Activated naive CD4-positive, alpha-beta T cell treated with anti-CD3 and anti-CD28 coated beads, Interleukin-2, amount 10 ng/mL, durations not matched to agents 7 days and 5 days (primary cell): Measurements from ENCODE around the gene NPHS1.

Experiments
- CTCF ChIA-PET: fragments of 350-600 bp; sonication (Branson Sonifier 250); formaldehyde crosslinking; loops from one replicate; lab custom pipeline; 2021; ENCODE audit warnings: antibody characterized with exemption; lab: Charles Lee
- DNase-seq: peaks from one replicate; pipeline ENCODE4 v3.0.0-alpha.2; 2020
- H3K27ac Mint-ChIP-seq: one replicate; pipeline ENCODE4 v1.8.0; 2021; ENCODE audit warnings: mild to moderate bottlenecking, moderate library complexity, mixed read lengths
- H3K27me3 Mint-ChIP-seq: one replicate; pipeline ENCODE4 v1.8.0; 2021; ENCODE audit warnings: mild to moderate bottlenecking, mixed read lengths
- H3K36me3 Mint-ChIP-seq: one replicate; pipeline ENCODE4 v1.8.0; 2021; ENCODE audit warnings: mixed read lengths
- H3K4me1 Mint-ChIP-seq: one replicate; pipeline ENCODE4 v1.8.0; 2021; ENCODE audit warnings: mixed read lengths
- H3K4me3 Mint-ChIP-seq: one replicate; pipeline ENCODE4 v1.8.0; 2021; ENCODE audit warnings: mild to moderate bottlenecking, moderate library complexity, mixed read lengths
- H3K9me3 Mint-ChIP-seq: one replicate; pipeline ENCODE4 v1.8.0; 2021; ENCODE audit warnings: mixed read lengths

Gene NPHS1

DNA sequence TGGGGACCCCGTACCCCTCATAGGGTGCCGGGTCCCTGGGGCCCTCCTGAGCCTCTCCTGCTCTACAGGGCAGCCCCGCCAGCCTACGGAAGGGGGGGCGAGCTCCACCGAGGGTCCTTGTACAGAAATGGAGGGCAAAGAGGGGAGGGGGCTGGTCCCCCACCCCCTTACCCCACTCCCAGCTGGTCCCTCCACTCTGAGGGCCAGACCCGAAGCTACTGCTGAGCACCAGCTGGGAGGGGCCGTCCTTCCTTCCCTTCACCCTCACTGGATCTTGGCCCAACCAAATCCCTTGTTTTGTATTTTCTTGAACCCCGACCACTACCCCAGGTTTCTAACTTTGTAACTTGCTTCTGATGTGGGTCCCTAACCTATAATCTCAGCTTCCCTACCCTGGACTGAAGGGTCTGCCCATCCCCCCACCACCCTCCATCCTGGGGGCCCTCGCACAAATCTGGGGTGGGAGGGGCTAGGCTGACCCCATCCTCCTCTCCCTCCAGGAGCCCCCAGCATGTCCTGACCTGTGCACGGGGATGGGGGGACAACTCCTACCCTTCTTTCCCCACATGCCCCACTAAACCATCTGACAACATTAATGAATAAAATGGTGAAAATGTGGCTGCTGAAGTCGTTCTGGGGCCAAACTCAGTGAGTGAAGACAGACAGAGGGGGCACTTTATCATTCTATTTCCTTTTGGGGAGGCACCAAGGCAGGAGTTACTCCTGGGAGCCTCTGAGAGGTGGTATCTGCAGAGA is 63.9 kb downstream of the NPHS1 start:
- DNase-seq = no peak
- H3K4me3 Mint-ChIP-seq = no peak overlapping the region
- H3K4me1 Mint-ChIP-seq = no peaks in the 10 kb centered on the region
- H3K36me3 Mint-ChIP-seq = peaks cover 8% of the 10 kb centered on the region
- CTCF ChIA-PET = interaction anchor here (0.6 to 1.5 kb wide), 2 partner anchors 12 to 194 kb away, joined by 3 to 4 read pairs; no protein-coding TSS in a partner anchor
- no peaks in the 10 kb centered on the region for H3K27me3 Mint-ChIP-seq
- no peaks in the 10 kb centered on the region for H3K9me3 Mint-ChIP-seq
- H3K27ac Mint-ChIP-seq = no peak overlapping the region

GRCh38 chr19:35787227-35787799 is 65.0 kb downstream of the NPHS1 start:
- Mint-ChIP-seq H3K27me3 (no peaks in the 10 kb centered on the region), H3K4me1 (no peaks in the 10 kb centered on the region), H3K36me3 (peaks cover 16% of the 10 kb centered on the region), H3K27ac (no peak overlapping the region), H3K4me3 (no peak overlapping the region), H3K9me3 (no peaks in the 10 kb centered on the region)
- DNase-seq = no peak
- CTCF ChIA-PET = interaction anchor here (1.1 kb wide), 1 partner anchor 40 kb away, joined by 3 read pairs; no protein-coding TSS in a partner anchor

GRCh38 chr19:35786299-35787160 is 65.8 kb downstream of the NPHS1 start:
- Mint-ChIP-seq H3K4me1 (no peaks in the 10 kb centered on the region), H3K4me3 (no peak overlapping the region), H3K27ac (no peak overlapping the region), H3K9me3 (no peaks in the 10 kb centered on the region), H3K27me3 (no peaks in the 10 kb centered on the region), H3K36me3 (peaks cover 19% of the 10 kb centered on the region)
- no peak for DNase-seq
- CTCF ChIA-PET = interaction anchor here (1.1 kb wide), 1 partner anchor 39 kb away, joined by 3 read pairs; no protein-coding TSS in a partner anchor

DNA sequence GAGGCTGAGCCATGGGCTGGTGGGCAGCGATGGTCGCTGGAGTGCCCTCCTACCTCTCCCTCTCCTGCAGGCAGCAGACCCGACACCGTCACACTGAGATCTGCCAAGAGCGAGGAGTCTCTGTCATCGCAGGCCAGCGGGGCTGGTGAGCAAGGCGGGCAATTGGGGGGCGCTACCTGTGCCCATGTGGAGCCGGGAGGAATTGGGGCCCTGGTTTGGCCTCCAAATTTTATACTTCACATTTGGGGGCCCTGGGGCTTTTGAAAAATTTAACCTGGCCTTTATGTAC is 67.0 kb downstream of the NPHS1 start:
- Mint-ChIP-seq H3K36me3 (peaks cover 25% of the 10 kb centered on the region), H3K27ac (no peak overlapping the region), H3K4me3 (no peak overlapping the region), H3K4me1 (no peaks in the 10 kb centered on the region), H3K9me3 (no peaks in the 10 kb centered on the region), H3K27me3 (no peaks in the 10 kb centered on the region)
- CTCF ChIA-PET = no interaction called here
- DNase-seq = no peak

GRCh38 chr19:35784503-35785338 is 67.6 kb downstream of the NPHS1 start:
- no peak overlapping the region for H3K4me3 Mint-ChIP-seq
- H3K9me3 Mint-ChIP-seq = no peaks in the 10 kb centered on the region
- no peaks in the 10 kb centered on the region for H3K4me1 Mint-ChIP-seq
- no peak overlapping the region for H3K27ac Mint-ChIP-seq
- no peak for DNase-seq
- H3K27me3 Mint-ChIP-seq = no peaks in the 10 kb centered on the region
- peaks cover 29% of the 10 kb centered on the region for H3K36me3 Mint-ChIP-seq
- CTCF ChIA-PET = no interaction called here

DNA sequence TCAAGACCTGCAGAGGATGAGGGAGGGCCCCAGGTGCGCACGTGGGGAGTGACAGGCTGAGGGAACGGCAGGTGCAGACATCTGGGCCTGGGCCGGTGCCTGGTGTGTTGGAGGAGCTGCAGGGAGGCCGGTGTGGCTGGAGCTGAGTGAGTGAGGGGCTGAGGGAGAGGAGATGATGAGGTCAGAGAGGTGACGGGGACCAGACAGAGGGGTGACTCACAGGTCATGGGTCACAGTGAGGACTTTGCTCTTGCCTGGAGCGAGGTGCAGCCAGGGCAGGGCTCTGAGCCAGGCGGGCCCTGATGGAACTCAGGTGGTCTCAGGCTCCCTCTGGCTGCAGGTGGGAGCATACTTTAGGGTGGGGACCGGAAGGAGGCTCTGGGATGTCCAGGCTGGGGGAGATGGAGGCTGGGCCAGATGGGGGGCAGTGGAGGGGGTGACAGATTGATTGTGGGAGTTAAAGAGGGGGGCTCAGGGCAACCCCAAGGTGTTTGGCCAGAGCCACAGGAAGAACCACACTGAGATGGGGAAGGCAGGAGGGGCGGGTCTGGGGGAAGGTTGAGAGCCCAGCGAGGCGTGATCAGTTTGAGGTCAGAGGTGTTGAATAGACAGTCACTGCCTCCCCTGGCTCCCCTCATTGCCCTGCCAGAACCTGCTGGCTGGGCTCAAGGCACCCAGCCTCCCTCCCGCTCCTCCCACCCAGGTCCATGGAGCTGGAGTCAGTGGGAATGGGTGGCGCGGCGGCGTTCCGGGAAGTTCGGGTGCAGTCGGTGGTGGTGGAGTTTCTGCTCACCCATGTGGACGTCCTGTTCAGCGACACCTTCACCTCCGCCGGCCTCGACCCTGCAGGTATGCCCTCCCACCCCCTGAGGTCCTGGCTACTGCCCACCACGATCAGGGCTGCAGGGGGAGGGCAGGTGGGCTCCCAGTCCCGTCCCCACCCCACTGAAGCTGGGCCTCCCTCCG is 68.6 kb downstream of the NPHS1 start:
- Mint-ChIP-seq H3K27me3 (no peaks in the 10 kb centered on the region), H3K36me3 (peaks cover 34% of the 10 kb centered on the region), H3K4me1 (no peaks in the 10 kb centered on the region), H3K9me3 (no peaks in the 10 kb centered on the region), H3K27ac (no peak overlapping the region), H3K4me3 (no peak overlapping the region)
- CTCF ChIA-PET = no interaction called here
- no peak for DNase-seq

- Mint-ChIP-seq H3K27me3 (no peaks in the 10 kb centered on the region), H3K4me3 (no peak overlapping the region), H3K4me1 (peaks cover 3% of the 10 kb centered on the region), H3K9me3 (no peaks in the 10 kb centered on the region), H3K36me3 (peaks cover 42% of the 10 kb centered on the region), H3K27ac (no peak overlapping the region)
- DNase-seq = no peak
- CTCF ChIA-PET = no interaction called here
Measured at GRCh38 chr19:35782589-35782988, 69.7 kb downstream of the NPHS1 start.

- H3K27me3 Mint-ChIP-seq = no peaks in the 10 kb centered on the region
Measured at GRCh38 chr19:35781650-35782049, 70.7 kb downstream of the NPHS1 start.

DNA sequence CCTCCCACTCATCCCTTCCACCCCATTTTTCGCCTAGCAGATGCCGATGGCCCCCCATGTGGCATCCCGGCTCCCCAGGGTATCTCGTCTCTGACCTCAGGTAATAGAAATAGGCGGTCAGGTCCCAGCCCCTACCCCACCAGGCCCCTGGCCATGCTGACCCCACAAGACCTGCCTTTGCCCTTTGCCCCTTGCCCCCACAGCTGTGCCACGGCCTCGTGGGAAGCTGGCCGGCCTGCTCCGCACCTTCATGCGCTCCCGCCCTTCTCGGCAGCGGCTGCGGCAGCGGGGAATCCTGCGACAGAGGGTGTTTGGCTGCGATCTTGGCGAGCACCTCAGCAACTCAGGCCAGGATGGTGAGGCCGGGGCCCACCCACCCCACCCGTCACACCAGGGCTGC is 71.6 kb downstream of the NPHS1 start:
- Mint-ChIP-seq H3K27ac (no peak overlapping the region), H3K4me1 (peaks cover 18% of the 10 kb centered on the region), H3K36me3 (peaks cover 46% of the 10 kb centered on the region), H3K4me3 (no peak overlapping the region), H3K27me3 (no peaks in the 10 kb centered on the region), H3K9me3 (no peaks in the 10 kb centered on the region)
- CTCF ChIA-PET = no interaction called here
- DNase-seq = no peak

More at GRCh38 chr19:35781650-35782049, 70.7 kb downstream of the NPHS1 start:
- H3K27ac Mint-ChIP-seq = no peak overlapping the region
- no peaks in the 10 kb centered on the region for H3K9me3 Mint-ChIP-seq
- no peak for DNase-seq
- no peak overlapping the region for H3K4me3 Mint-ChIP-seq
- H3K4me1 Mint-ChIP-seq = peaks cover 12% of the 10 kb centered on the region
- CTCF ChIA-PET = no interaction called here
- peaks cover 50% of the 10 kb centered on the region for H3K36me3 Mint-ChIP-seq

GRCh38 chr19:35780058-35780457 is 72.2 kb downstream of the NPHS1 start:
- DNase-seq = no peak
- Mint-ChIP-seq H3K27ac (no peak overlapping the region), H3K4me3 (no peak overlapping the region), H3K4me1 (peaks cover 20% of the 10 kb centered on the region), H3K27me3 (no peaks in the 10 kb centered on the region), H3K9me3 (no peaks in the 10 kb centered on the region), H3K36me3 (peaks cover 44% of the 10 kb centered on the region)
- CTCF ChIA-PET = no interaction called here

DNA sequence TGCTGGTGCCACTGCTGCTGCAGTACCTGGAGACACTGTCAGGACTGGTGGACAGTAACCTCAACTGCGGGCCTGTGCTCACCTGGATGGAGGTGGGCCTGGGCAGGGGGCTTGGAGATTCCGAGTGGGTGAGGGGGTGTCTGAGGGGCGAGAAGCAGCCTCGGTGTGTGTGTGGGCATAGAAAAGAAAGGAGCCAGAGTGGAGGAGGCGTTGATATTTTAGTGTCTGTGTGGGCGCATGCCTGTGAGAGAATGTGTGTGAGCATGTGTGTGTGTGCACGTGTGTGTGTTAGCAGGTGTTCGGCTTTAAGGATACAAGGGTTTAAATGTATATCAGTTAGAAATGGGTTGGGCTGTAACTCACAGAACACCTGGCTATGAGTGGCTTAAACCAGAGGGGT is 73.3 kb downstream of the NPHS1 start:
- CTCF ChIA-PET = no interaction called here
- H3K9me3 Mint-ChIP-seq = no peaks in the 10 kb centered on the region
- no peaks in the 10 kb centered on the region for H3K27me3 Mint-ChIP-seq
- no peak for DNase-seq
- no peak overlapping the region for H3K4me3 Mint-ChIP-seq
- peaks cover 28% of the 10 kb centered on the region for H3K4me1 Mint-ChIP-seq
- H3K27ac Mint-ChIP-seq = no peak overlapping the region
- peaks cover 44% of the 10 kb centered on the region for H3K36me3 Mint-ChIP-seq

DNA sequence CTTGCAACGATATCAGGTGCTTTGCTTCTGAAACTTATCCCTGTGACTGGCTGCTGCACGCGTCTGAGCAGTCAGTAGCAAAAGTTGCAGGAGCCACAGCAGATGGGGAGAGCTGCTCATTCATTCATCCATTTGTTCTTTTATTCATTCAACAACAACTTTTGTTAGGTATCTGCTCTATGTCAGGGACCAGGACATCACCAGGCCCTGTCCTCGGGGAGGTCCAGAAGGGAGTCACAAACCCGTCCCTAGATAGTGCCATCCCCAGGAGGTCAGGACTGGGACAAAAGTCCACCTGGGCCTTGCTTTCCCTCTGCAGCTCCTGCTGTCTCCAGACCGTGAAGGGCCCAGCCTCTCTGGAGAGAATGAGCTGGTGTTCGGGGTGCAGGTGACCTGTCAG is 74.3 kb downstream of the NPHS1 start:
- Mint-ChIP-seq H3K27ac (no peak overlapping the region), H3K4me3 (peak overlapping the region; percentile 38)

More for the DNA sequence above, 74.3 kb downstream of the NPHS1 start:
- DNase-seq = no peak
- Mint-ChIP-seq H3K27me3 (no peaks in the 10 kb centered on the region), H3K36me3 (peaks cover 38% of the 10 kb centered on the region), H3K9me3 (no peaks in the 10 kb centered on the region), H3K4me1 (peaks cover 28% of the 10 kb centered on the region)
- CTCF ChIA-PET = no interaction called here
